ENCODE data around the gene NOC4L.

GRCh38 chr12:132186857-132187620, 42.8 kb downstream of the NOC4L start:
- TF ChIP-seq EZH2 (IDR thresholded peaks at IDR 0.05; ENCODE audit: insufficient read depth, low read length) = no peak
- TF ChIP-seq, protein P1, sequence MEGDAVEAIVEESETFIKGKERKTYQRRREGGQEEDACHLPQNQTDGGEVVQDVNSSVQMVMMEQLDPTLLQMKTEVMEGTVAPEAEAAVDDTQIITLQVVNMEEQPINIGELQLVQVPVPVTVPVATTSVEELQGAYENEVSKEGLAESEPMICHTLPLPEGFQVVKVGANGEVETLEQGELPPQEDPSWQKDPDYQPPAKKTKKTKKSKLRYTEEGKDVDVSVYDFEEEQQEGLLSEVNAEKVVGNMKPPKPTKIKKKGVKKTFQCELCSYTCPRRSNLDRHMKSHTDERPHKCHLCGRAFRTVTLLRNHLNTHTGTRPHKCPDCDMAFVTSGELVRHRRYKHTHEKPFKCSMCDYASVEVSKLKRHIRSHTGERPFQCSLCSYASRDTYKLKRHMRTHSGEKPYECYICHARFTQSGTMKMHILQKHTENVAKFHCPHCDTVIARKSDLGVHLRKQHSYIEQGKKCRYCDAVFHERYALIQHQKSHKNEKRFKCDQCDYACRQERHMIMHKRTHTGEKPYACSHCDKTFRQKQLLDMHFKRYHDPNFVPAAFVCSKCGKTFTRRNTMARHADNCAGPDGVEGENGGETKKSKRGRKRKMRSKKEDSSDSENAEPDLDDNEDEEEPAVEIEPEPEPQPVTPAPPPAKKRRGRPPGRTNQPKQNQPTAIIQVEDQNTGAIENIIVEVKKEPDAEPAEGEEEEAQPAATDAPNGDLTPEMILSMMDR (IDR thresholded peaks at IDR 0.05; ENCODE audit: insufficient read depth, low read depth, low read length) = no peak
